HepG2 (cell line): ENCODE results near the gene RPRML. TPM values are rescaled to one million over a fixed set of nuclear protein-coding genes. Genes with fewer than 3 reads are reported as not detected.

Experiments used
- ATAC-seq: fragments of 200-7000 bp; cut with Tn5 transposase; 3 replicates; pipeline ENCODE4 v1.9.1; 2020; ENCODE audit warnings: mild to moderate bottlenecking, moderate library complexity
- BruUV-seq: library from RNA; stranded (reverse); fragments of 400-500 nt; replicated peaks from 2 replicates; lab custom pipeline; 2021; lab: Mats Ljungman, UMichigan
- CTCF ChIA-PET: fragments of 300-600 bp; formaldehyde crosslinking; extraction: SDS; loops from one replicate; lab custom pipeline; 2021; ENCODE audit warnings: low total read pairs, inconsistent platforms, low intra/inter-chr PET ratio; lab: Yijun Ruan, JAX
- POLR2A ChIA-PET: fragments of 350-600 bp; sonication (Branson Sonifier 250); formaldehyde crosslinking; loops from one replicate; lab custom pipeline; 2020; ENCODE audit warnings: antibody characterized with exemption, inconsistent platforms; lab: Yijun Ruan, JAX
- DNase-seq: peaks from one replicate; pipeline ENCODE4 v3.0.0-alpha.2; 2015; ENCODE audit warnings: low spot score
- FAIRE-seq: peaks from 3 replicates; lab custom pipeline; 2011; peaks lifted over from hg19 to GRCh38; lab: Jason Lieb, UNC
- H2AFZ ChIP-seq: one replicate; pipeline ENCODE4 v1.6.1; 2011; ENCODE audit warnings: low read length, inconsistent platforms
- H3K27ac ChIP-seq: fragments of 300-600 bp; 3 replicates; pipeline ENCODE4 v1.8.0; 2011; ENCODE audit warnings: mixed run types, mild to moderate bottlenecking, mixed read lengths, low read length, inconsistent platforms; ENCODE audit not compliant: insufficient read depth; ENCODE audit errors: extremely low read length
- H3K27me3 ChIP-seq, 2 experiments: fragments of 200-600 bp in 1 of 2; 2 replicates in 1 of 2; 3 replicates in 1 of 2; pipeline versions ENCODE4 v1.6.0 to v1.8.0; 2011; ENCODE audit warnings: low read length in 2 of 2, mild to moderate bottlenecking in 2 of 2, moderate library complexity in 2 of 2, inconsistent platforms in 1 of 2; ENCODE audit not compliant: insufficient read depth in 2 of 2, control insufficient read depth in 1 of 2
- H3K36me3 ChIP-seq, 2 experiments: fragments of 200-600 bp in 1 of 2; replicated peaks in 1 of 2; 2 replicates in 1 of 2; 3 replicates in 1 of 2; pipeline versions ENCODE4 v1.5.1 to v1.8.0; 2011; ENCODE audit warnings: low read length in 2 of 2, inconsistent platforms in 1 of 2; ENCODE audit not compliant: insufficient read depth in 2 of 2, control insufficient read depth in 1 of 2
- H3K4me1 ChIP-seq: 2 replicates; pipeline ENCODE4 v1.5.1; 2012; ENCODE audit warnings: low read length, inconsistent platforms; ENCODE audit not compliant: insufficient read depth
- H3K4me2 ChIP-seq: 2 replicates; pipeline ENCODE4 v1.6.0; 2011; ENCODE audit warnings: low read depth, low read length, inconsistent platforms
- H3K4me3 ChIP-seq, 3 experiments: fragments of 200-600 bp in 1 of 3; sonication (generic), shearing (Covaris generic) in 1 of 3; replicated peaks in 1 of 3; 2 replicates each; pipeline ENCODE4 v1.5.1; 2011 to 2016; ENCODE audit warnings: low read length in 3 of 3, inconsistent platforms in 2 of 3, low read depth in 2 of 3, mild to moderate bottlenecking in 2 of 3, control low read depth in 1 of 3, mixed read lengths in 1 of 3; ENCODE audit not compliant: insufficient read depth in 1 of 3
- H3K79me2 ChIP-seq: one replicate; pipeline ENCODE4 v1.6.1; 2011; ENCODE audit warnings: low read length, inconsistent platforms; ENCODE audit not compliant: insufficient read depth
- H3K9ac ChIP-seq: 2 replicates; pipeline ENCODE4 v1.6.0; 2011; ENCODE audit warnings: mild to moderate bottlenecking, low read depth, low read length, inconsistent platforms; ENCODE audit not compliant: insufficient read depth
- H3K9me3 ChIP-seq: 2 replicates; pipeline ENCODE4 v1.5.1; 2012; ENCODE audit warnings: mild to moderate bottlenecking, low read length
- H4K20me1 ChIP-seq: 2 replicates; pipeline ENCODE4 v1.6.0; 2011; ENCODE audit warnings: inconsistent platforms, mild to moderate bottlenecking, low read length, moderate library complexity; ENCODE audit not compliant: insufficient read depth
- HOXA3 ChIP-seq: sonication (generic); formaldehyde crosslinking; IDR thresholded peaks from 2 replicates; pipeline ENCODE4 v1.5.0; 2020; ENCODE audit warnings: missing genetic modification reagents
- NFIB ChIP-seq: sonication (generic); formaldehyde crosslinking; IDR thresholded peaks from 2 replicates; pipeline ENCODE4 v1.9.0; 2021; ENCODE audit warnings: missing genetic modification reagents, mild to moderate bottlenecking, borderline replicate concordance
- SCMH1 ChIP-seq: sonication (generic); formaldehyde crosslinking; IDR thresholded peaks from 2 replicates; pipeline ENCODE4 v1.9.0; 2021; ENCODE audit warnings: missing genetic modification reagents, mild to moderate bottlenecking, borderline replicate concordance
- SMAD3 ChIP-seq: sonication (generic); formaldehyde crosslinking; IDR thresholded peaks from 2 replicates; pipeline ENCODE4 v1.4.0; 2020; ENCODE audit warnings: missing genetic modification reagents
- TEAD2 ChIP-seq: sonication (generic); formaldehyde crosslinking; IDR thresholded peaks from 2 replicates; pipeline ENCODE4 v1.9.0; 2021; ENCODE audit warnings: missing genetic modification reagents
- ZNF564 ChIP-seq: sonication (generic); formaldehyde crosslinking; IDR thresholded peaks from 2 replicates; pipeline ENCODE4 v1.8.1; 2023; ENCODE audit warnings: mild to moderate bottlenecking, missing genetic modification reagents
- ZNF768 ChIP-seq: sonication (generic); formaldehyde crosslinking; IDR thresholded peaks from 2 replicates; pipeline ENCODE4 v1.4.0; 2020; ENCODE audit warnings: missing genetic modification reagents
- WGBS: methylation state at CpG from one replicate; pipeline ENCODE4 v1.1.6; 2017; ENCODE audit warnings: low lambda C conversion rate; 5-methylcytosine and 5-hydroxymethylcytosine counted together
- in situ Hi-C: cut with HindIII; loops from 2 replicates; pipeline ENCODE4 v1.10.0; 2017; ENCODE audit warnings: low pct_unique_long_range_greater_than_20kb; ENCODE audit not compliant: extremely low pct_ligation_motif_present
- intact Hi-C: fragments of 100-400 bp; cut with micrococcal nuclease; formaldehyde crosslinking; loops from one replicate; pipeline ENCODE4 v1.10.0; 2022; ENCODE audit not compliant: unreplicated experiment
- polyA plus RNA-seq, 8 experiments: library from polyadenylated mRNA; depleted of rRNA in 3 of 8; stranded (reverse) in 7 of 8; unstranded in 1 of 8; fragments of >200 nt; fragmentation: Illumina TruSeq in 4 of 8; extraction: Trizol in 4 of 8; gene quantifications; 2 replicates each; pipeline versions ENCODE4 v1.2.1 to v1.2.3, GENCODE V29; 2011 to 2016; ENCODE audit warnings: low read depth in 4 of 8, missing spikeins in 1 of 8, mixed read lengths in 1 of 8; ENCODE audit not compliant: insufficient read depth in 1 of 8
- total RNA-seq, 5 experiments: library from RNA; depleted of rRNA; stranded (reverse); fragments of >200 nt; fragmentation: Illumina TruSeq; extraction: Trizol; gene quantifications; 2 replicates each; pipeline ENCODE4 v1.2.3, GENCODE V29; 2016; ENCODE audit warnings: low read depth in 1 of 5
- TF ChIP-seq, protein P1 (sequence below): sonication (generic); formaldehyde crosslinking; IDR thresholded peaks from 2 replicates; pipeline ENCODE4 v1.4.0; 2020; ENCODE audit warnings: missing genetic modification reagents

The RPRML gene
- total and polyA plus RNA-seq, 2 of the 13 experiments (the other 11 are each of a cell fraction or from before 2014, with no cell fraction given), result not detected

DNA sequence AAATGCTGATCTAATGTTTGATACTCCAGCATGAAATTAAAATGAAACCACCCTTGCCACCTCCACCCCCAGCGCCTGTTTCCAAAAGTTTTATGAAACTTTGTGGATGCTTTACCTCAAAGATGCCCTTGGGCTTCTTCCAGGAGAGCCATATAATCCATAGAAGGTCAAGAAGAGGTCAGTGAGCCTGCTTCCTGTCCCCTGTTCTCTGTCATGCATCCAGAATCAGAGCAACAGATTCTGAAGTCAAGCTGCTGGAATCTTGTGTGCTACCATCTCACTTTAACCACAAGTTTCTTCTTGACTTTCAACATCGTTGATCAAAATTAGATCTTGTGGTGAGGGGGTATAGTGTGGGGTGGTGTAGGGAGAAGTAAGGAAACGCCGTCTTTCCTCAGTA lies 47.5 kb downstream of the RPRML start:
- BruUV-seq, result no TSS peak
- FAIRE-seq (no peak), DNase-seq (no peak), ATAC-seq (no peak)
- POLR2A ChIA-PET, result no interaction called here
- Histone ChIP-seq H3K36me3 (peaks cover 52 to 77% of the 10 kb centered on the region in 2 experiments), H3K27me3 (no peaks in the 10 kb centered on the region; a peak in 1 of 5 replicates), H3K4me2 (no peak overlapping the region), H4K20me1 (peaks cover 26% of the 10 kb centered on the region), H3K9ac (no peak overlapping the region), H3K4me1 (peaks cover 28% of the 10 kb centered on the region)
- TF ChIP-seq TEAD2 (CRISPR knock-in tag) (no peak), NFIB (CRISPR knock-in tag) (no peak), SMAD3 (no peak), ZNF564 (CRISPR knock-in tag) (no peak), HOXA3 (CRISPR knock-in tag) (no peak), SCMH1 (CRISPR knock-in tag) (no peak), ZNF768 (CRISPR knock-in tag) (no peak)
- TF ChIP-seq, protein P1, sequence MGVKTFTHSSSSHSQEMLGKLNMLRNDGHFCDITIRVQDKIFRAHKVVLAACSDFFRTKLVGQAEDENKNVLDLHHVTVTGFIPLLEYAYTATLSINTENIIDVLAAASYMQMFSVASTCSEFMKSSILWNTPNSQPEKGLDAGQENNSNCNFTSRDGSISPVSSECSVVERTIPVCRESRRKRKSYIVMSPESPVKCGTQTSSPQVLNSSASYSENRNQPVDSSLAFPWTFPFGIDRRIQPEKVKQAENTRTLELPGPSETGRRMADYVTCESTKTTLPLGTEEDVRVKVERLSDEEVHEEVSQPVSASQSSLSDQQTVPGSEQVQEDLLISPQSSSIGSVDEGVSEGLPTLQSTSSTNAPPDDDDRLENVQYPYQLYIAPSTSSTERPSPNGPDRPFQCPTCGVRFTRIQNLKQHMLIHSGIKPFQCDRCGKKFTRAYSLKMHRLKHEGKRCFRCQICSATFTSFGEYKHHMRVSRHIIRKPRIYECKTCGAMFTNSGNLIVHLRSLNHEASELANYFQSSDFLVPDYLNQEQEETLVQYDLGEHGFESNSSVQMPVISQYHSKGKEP (CRISPR knock-in tag), result no peak
- TF ChIP-seq, all 625 proteins: peak for 0
- Histone ChIP-seq H3K9me3 (no peaks in the 10 kb centered on the region), H3K79me2 (peaks cover 32% of the 10 kb centered on the region), H2AFZ (no peak overlapping the region), H3K27ac (no peak overlapping the region), H3K4me3 (no peak overlapping the region)
- CTCF ChIA-PET, result no interaction called here
- intact Hi-C loops, result no loop called here
- WGBS, result 93% methylated on average over 4 of the region's 4 CpGs
- in situ Hi-C loops, result loop anchor here (10.0 kb wide), 1 partner anchor 57 kb away; no protein-coding TSS in a partner anchor
